Measurements from ENCODE around the gene CCDC120. TPM values are rescaled to one million over a fixed set of nuclear protein-coding genes. Genes with fewer than 3 reads are reported as not detected.

CCDC120 gene
- total RNA-seq, 1 donor from 2014 or later: 8.6 TPM

DNA sequence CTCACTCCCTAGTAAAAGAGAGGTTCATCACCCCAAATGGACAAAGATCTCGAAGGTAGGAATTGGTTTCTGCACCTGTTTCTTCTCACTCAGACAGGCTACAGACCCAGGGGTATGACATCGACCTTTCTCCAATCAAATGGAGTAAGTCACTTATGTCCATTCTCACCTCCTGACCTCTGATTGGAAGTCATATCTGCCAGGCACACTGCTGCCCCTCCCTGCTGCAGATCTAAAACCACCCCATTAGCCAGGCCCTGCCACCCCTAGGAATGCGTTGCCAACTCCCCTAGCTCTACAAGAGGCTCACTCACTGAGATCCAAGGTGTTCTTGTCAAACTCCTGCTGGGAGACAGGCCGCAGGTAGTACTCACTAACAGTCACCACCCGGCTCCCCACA is 57.9 kb downstream of the CCDC120 start:
- Histone ChIP-seq H3K27ac (no peak overlapping the region), H3K4me3 (no peak overlapping the region), H3K9me3 (no peaks in the 10 kb centered on the region), H3K36me3 (peaks cover 0 to 32% of the 10 kb centered on the region in 2 donors), H3K4me1 (no peaks in the 10 kb centered on the region), H3K27me3 (no peaks in the 10 kb centered on the region)
- TF ChIP-seq POLR2AphosphoS5 (IDR thresholded peaks at IDR 0.05; ENCODE audit: insufficient read depth in 1 of 2, low read depth in 1 of 2): no peak
- TF ChIP-seq, protein P1, sequence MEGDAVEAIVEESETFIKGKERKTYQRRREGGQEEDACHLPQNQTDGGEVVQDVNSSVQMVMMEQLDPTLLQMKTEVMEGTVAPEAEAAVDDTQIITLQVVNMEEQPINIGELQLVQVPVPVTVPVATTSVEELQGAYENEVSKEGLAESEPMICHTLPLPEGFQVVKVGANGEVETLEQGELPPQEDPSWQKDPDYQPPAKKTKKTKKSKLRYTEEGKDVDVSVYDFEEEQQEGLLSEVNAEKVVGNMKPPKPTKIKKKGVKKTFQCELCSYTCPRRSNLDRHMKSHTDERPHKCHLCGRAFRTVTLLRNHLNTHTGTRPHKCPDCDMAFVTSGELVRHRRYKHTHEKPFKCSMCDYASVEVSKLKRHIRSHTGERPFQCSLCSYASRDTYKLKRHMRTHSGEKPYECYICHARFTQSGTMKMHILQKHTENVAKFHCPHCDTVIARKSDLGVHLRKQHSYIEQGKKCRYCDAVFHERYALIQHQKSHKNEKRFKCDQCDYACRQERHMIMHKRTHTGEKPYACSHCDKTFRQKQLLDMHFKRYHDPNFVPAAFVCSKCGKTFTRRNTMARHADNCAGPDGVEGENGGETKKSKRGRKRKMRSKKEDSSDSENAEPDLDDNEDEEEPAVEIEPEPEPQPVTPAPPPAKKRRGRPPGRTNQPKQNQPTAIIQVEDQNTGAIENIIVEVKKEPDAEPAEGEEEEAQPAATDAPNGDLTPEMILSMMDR (IDR thresholded peaks at IDR 0.05): no peak
- no peak for TF ChIP-seq POLR2A (IDR thresholded peaks at IDR 0.05)
- DNase-seq (ENCODE audit: extremely low spot score in 2 of 2): no peak
- intact Hi-C loops (cut with DNase I): no loop called here

DNA sequence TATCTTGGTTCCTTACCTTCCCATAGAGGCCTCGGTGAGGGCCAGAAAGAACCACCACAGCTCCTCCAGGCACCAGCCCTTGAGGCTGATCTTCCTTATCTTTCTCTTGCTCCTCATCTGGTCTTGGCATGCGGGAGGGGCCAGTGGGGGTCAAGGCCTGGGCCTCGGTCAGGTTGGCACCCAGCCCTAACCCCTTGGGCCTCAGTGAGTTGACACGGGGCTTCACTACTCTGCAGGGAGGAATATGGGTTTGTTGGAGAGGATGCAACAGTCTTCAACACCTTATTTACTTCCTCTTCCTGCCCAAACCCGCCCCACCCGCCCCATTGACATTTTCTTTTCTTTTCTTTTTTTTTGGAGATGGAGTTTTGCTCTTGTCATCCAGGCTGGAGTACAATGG is 58.8 kb downstream of the CCDC120 start:
- no peaks in the 10 kb centered on the region for H3K9me3 ChIP-seq
- intact Hi-C loops (cut with DNase I): no loop called here
- no peaks in the 10 kb centered on the region for H3K27me3 ChIP-seq
- TF ChIP-seq POLR2AphosphoS5 (IDR thresholded peaks at IDR 0.05; ENCODE audit: insufficient read depth in 1 of 2, low read depth in 1 of 2) (no peak), POLR2A (IDR thresholded peaks at IDR 0.05) (no peak)
- TF ChIP-seq, protein P1 (IDR thresholded peaks at IDR 0.05): no peak
- no peak for DNase-seq (ENCODE audit: extremely low spot score in 2 of 2)
- no peak overlapping the region for H3K27ac ChIP-seq
- peaks cover 6% of the 10 kb centered on the region for H3K4me1 ChIP-seq
- peaks cover 0 to 32% of the 10 kb centered on the region in 2 donors for H3K36me3 ChIP-seq
- no peak overlapping the region for H3K4me3 ChIP-seq

Small RNAs within 50 kb of the gene (small RNA-seq; reads per million reads assigned to genes)
- gene RNU4-52P: not detected

Other genes starting within 250 kb of the CCDC120 start
- gene ERAS, start 232.5 kb upstream of the CCDC120 start, total RNA-seq: not detected
- 15.0 TPM for gene PCSK1N, start 223.4 kb upstream of the CCDC120 start, total RNA-seq
- 43.5 TPM for gene TIMM17B, start 161.2 kb upstream of the CCDC120 start, total RNA-seq
- gene PQBP1, start 161.1 kb upstream of the CCDC120 start, total RNA-seq: 67.5 TPM
- gene SLC35A2, start 147.4 kb upstream of the CCDC120 start, total RNA-seq: 7.1 TPM
- 11.5 TPM for gene PIM2, start 140.0 kb upstream of the CCDC120 start, total RNA-seq
- 44.7 TPM for gene OTUD5, start 101.4 kb upstream of the CCDC120 start, total RNA-seq
- 2.0 TPM for gene KCND1, start 87.2 kb upstream of the CCDC120 start, total RNA-seq
- 27.5 TPM for gene GRIPAP1, start 56.7 kb upstream of the CCDC120 start, total RNA-seq
- 87.4 TPM for gene TFE3, start 15.6 kb upstream of the CCDC120 start, total RNA-seq
- gene PRAF2, start 15.0 kb downstream of the CCDC120 start, total RNA-seq: 24.1 TPM
- gene WDR45, start 20.9 kb downstream of the CCDC120 start, total RNA-seq: 72.7 TPM
- 17.7 TPM for gene GPKOW, start 64.7 kb downstream of the CCDC120 start, total RNA-seq
- 2.2 TPM for gene MAGIX, start 103.8 kb downstream of the CCDC120 start, total RNA-seq
- 81.3 TPM for gene PLP2, start 112.9 kb downstream of the CCDC120 start, total RNA-seq
- gene PRICKLE3, start 127.4 kb downstream of the CCDC120 start, total RNA-seq: 26.5 TPM
- 11.0 TPM for gene SYP, start 141.2 kb downstream of the CCDC120 start, total RNA-seq
- 0.25 TPM for gene CACNA1F, start 174.3 kb downstream of the CCDC120 start, total RNA-seq
- 8.8 TPM for gene CCDC22, start 176.5 kb downstream of the CCDC120 start, total RNA-seq
- 1.5 TPM for gene FOXP3, start 205.7 kb downstream of the CCDC120 start, total RNA-seq
- gene PPP1R3F, start 210.8 kb downstream of the CCDC120 start, total RNA-seq: 18.9 TPM
- gene GAGE10, start 244.6 kb downstream of the CCDC120 start, total RNA-seq: not detected